Measurements from ENCODE around the gene PSME4. TPM values are rescaled to one million over a fixed set of nuclear protein-coding genes. Genes with fewer than 3 reads are reported as not detected.

PSME4 gene
- 57.2 TPM for total RNA-seq
- long read RNA-seq, full-length matches to known transcripts: 1 of 11 reads
- long read RNA-seq, partial matches to known transcripts: 8 of 11 reads
- long read RNA-seq, other reads (novel, unspliced or antisense): 2 of 11 reads

GRCh38 chr2:53970724-53971602 is at the start of gene PSME4:
PSME4 (minus strand) TSS chr2:53970993; CDS start chr2:53970784, 209 bp downstream.
- peak; percentile 99 for DNase-seq (ENCODE audit: low spot score)

GRCh38 chr2:54015798-54016699 is 45.3 kb upstream of the PSME4 start:
- no peak for DNase-seq (ENCODE audit: low spot score)

GRCh38 chr2:54013996-54014395 is 43.2 kb upstream of the PSME4 start:
- DNase-seq (ENCODE audit: low spot score): no peak

- DNase-seq (ENCODE audit: low spot score): no peak
These were observed 41.8 kb upstream of the PSME4 start for GRCh38 chr2:54012538-54013141.

- DNase-seq (ENCODE audit: low spot score): no peak
These were observed 38.8 kb upstream of the PSME4 start for GRCh38 chr2:54009549-54009948.

- no peak for DNase-seq (ENCODE audit: low spot score)
These were observed 37.6 kb upstream of the PSME4 start for GRCh38 chr2:54008439-54008838.

- DNase-seq (ENCODE audit: low spot score): no peak
These were observed 29.7 kb upstream of the PSME4 start for GRCh38 chr2:54000524-54000923.

- DNase-seq (ENCODE audit: low spot score): no peak
These were observed 29.3 kb upstream of the PSME4 start for GRCh38 chr2:54000122-54000521.

GRCh38 chr2:53998834-53999233 is 28.0 kb upstream of the PSME4 start:
- DNase-seq (ENCODE audit: low spot score): no peak

- DNase-seq (ENCODE audit: low spot score): no peak
These were observed 24.3 kb upstream of the PSME4 start for GRCh38 chr2:53994818-53995808.

- no peak for DNase-seq (ENCODE audit: low spot score)
These were observed 21.2 kb upstream of the PSME4 start for GRCh38 chr2:53991948-53992347.

- no peak for DNase-seq (ENCODE audit: low spot score)
These were observed 18.5 kb upstream of the PSME4 start for GRCh38 chr2:53989210-53989862.

- DNase-seq (ENCODE audit: low spot score): no peak
These were observed 16.6 kb upstream of the PSME4 start for GRCh38 chr2:53987336-53987921.

GRCh38 chr2:53985646-53986045 is 14.9 kb upstream of the PSME4 start:
- no peak for DNase-seq (ENCODE audit: low spot score)

GRCh38 chr2:53969968-53970723 is 647 bp downstream of the PSME4 start:
- no peak for DNase-seq (ENCODE audit: low spot score)

- no peak for DNase-seq (ENCODE audit: low spot score)
These were observed 1.4 kb downstream of the PSME4 start for GRCh38 chr2:53969285-53969967.

GRCh38 chr2:53964987-53965687 is 5.7 kb downstream of the PSME4 start:
- no peak for DNase-seq (ENCODE audit: low spot score)

Measured in mesenteric fat pad (tissue), 1 donor.